HG02973 (cell line): Measurements from ENCODE around the gene ATRN.
A peak's percentile ranks its signal among the peaks of the same experiment; 100 is the strongest.

Experiments
- ATAC-seq: cut with Tn5 transposase; IDR thresholded peaks from one replicate; pipeline ENCODE4 v1.9.1; 2021; ENCODE audit warnings: moderate library complexity; ENCODE audit not compliant: unreplicated experiment

Gene ATRN

GRCh38 chr20:3654326-3655130 is 183.7 kb downstream of the ATRN start:
- no peak for ATAC-seq

- no peak for ATAC-seq
Measured at GRCh38 chr20:3655131-3655405, 184.2 kb downstream of the ATRN start.

DNA sequence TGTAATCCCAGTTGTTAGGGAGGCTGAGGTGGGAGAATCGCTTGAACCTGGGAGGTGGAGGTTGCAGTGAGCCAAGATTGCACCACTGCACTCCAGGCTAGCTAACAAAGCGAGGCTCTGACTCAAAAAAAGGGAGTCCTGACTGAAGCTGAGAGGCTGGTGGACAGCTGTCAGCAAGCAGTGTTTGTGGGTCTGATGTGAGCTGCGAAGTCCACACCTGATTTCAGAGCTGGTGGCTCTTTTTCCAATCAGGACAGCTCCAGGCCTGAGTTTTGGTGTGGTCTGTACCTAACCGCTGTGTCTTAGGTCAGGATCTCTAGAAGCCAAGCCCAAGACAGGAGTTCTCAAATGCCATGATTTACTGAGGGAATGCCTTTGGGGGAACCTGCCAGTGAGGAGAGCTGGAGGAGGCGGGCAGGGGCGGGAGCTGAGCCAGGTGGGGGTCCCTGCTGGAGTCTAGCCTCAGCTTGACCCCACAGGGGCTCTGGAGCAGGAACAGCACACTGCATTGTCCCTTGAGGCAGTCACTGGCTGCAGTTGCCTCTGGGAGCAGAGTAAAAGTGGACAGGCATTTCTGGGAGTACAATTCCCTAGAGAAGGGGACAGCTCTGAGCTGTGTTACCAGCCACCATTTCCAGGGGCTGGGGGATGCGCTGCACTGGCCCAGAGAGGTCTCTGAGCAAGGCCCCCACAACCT is 187.3 kb downstream of the ATRN start:
- ATAC-seq, result no peak

- peak; percentile 91 for ATAC-seq
Measured at GRCh38 chr20:3658716-3659491, 188.1 kb downstream of the ATRN start.

DNA sequence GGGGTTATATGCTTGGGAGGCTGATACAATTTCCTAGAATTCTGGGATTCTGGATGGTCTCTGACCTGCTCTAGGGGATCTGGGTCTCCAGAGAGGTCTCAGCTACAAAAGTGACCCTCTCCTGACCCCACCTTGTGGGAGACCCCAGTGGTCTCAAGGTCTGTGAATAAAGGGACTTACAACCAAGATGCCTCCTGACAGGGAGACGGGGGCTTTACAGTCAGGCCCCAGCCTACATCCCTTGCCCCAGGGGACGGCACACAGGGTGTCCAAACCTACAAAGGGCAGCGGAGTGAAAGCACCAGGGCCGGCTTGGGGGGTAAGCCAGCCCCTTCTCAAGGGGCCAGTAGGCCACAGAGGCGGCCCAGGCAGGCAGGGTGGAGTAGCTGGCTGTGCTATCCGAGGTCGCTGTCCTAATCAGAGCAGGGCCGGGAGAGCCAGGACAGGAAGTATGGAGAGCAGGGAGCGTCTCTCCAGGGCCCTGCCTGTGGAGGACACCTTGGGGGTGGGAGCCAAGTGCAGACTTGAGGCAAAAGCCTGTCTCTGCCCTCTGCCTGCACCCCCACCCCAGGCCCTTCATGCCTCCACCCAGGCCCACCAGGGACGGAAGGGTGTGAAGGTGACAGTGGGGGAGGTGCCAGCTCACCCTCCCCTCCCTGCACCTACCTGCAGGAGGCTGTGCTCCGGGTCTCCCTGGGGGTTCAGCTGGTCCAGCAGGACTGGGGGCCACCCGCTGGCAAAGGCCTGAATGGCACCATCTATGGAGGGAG is 188.9 kb downstream of the ATRN start:
- ATAC-seq, result no peak

GRCh38 chr20:3660262-3661059 is 189.6 kb downstream of the ATRN start:
- no peak for ATAC-seq

- ATAC-seq, result no peak
Measured at GRCh38 chr20:3661060-3661813, 190.4 kb downstream of the ATRN start.

- ATAC-seq, result no peak
Measured at GRCh38 chr20:3661814-3662665, 191.2 kb downstream of the ATRN start.

GRCh38 chr20:3663031-3663701 is 192.3 kb downstream of the ATRN start, which contains the start of gene GFRA4:
Gene GFRA4 (minus strand): TSS chr20:3663399. CDS start chr20:3663399, 0 bp downstream.
- no peak for ATAC-seq

DNA sequence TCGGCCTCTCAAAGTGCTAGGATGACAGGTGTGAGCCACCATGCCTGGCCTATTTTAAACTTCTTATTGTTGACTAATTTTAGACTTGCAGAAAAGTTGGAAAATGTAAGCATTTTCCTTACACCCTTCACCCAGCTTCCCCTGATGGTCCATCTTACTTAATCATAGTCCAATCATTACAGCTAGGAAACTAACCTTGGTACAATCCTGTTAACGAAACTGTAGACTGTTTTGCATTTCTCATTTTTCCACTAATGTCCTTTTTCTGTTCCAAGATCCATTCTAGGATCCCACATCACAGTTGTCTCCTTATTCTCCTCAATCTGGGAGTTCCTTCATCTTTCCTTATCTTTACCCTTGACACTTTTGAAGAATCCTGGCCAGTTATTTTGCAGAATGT is 193.0 kb downstream of the ATRN start:
- ATAC-seq, result no peak

DNA sequence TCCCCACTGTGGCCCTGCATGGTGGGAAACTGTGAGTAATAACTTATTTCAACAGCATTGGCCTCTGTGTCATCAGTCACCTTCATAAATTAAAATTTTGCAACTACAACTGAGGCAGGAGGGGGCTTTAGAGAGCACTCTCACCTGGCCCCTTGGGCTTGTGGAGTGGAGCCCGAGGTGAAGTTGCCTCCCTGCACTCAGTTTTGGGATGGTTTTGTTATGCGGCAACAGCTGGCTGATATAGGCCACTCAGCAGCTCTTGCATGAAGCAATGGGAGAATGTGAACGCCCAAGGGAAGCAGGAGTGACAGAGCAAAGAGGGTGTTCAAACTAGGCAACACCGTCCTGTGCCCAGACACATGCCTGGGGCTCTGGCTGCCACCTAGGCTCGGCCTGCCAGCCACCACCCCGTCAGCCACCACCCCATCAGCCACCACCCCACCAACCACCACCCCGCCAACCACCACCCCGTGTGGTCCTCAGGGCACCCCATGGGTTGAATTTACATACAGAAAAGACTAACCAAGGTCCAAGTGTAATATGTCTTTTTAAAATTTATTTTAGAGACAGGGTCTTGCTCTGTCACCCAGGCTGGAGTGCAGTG is 196.7 kb downstream of the ATRN start:
- ATAC-seq, result no peak

DNA sequence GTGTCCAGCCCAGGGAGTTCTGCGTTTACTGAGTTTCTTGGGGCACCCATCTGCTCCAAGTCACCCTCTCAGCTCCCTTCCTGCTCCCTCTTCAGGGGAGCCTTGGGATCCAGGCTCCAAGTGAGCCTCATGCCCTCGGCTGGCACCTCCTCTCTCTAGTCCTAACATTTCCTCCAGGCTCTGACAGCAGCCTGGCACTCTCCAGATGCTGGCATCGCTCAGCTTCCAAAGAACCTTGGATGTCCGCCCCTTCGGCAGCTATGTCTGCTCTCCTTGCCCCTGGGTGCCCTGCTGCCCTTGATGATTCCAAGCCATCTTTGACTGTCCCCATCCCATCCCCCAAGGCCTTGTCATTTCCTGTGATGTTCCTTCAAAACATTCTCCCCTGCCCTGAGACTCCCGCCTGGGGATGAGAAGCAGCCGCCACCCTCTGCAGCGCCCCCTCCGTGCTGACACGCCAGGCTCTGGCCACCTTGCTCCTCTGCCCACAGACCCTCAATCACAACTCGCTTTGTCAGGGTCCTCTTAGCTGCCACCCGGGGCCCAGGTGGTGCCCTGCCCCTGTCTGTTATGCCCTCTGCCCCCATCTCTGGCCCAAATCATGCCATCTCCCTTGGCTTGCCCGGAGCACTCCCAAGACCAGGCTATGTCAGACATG is 199.0 kb downstream of the ATRN start:
- no peak for ATAC-seq

- ATAC-seq, result no peak
Measured at GRCh38 chr20:3670511-3670910, 199.7 kb downstream of the ATRN start.

GRCh38 chr20:3670945-3671344 is 200.1 kb downstream of the ATRN start:
- ATAC-seq, result no peak

DNA sequence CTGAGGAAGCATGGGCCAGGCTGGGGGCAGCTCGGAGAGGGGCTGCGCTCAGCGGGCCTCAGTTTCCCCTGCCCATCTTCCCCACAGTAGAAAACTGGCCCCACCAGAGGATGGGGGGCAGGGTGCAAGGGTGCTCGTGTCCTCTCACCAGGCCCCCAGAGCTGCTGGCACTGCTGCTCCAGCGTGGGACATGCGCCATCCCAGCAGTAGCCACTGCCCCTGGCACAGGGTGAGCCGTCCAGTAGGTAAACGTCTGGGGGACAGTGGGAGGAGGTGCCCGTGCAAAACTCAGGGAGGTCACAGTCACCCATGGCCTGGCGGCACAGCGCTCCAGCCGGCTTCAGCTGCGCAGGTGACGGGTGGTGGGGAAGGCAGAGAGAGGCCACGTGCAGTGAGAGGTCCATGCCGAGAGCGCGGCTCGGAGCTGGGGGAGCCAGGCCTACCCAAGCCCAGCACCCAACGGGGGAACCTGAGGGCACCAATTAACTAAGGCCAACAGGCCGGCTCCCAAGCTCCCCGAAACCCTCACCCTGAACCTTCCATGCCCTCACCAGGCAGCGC is 201.2 kb downstream of the ATRN start:
- no peak for ATAC-seq

- ATAC-seq, result no peak
Measured at GRCh38 chr20:3672547-3673171, 201.8 kb downstream of the ATRN start.
